GM23248 (cell line): Measurements from ENCODE around the gene PKNOX1.

Source experiments
- EZH2 ChIP-seq: fragments of 200-600 bp; sonication (generic); IDR thresholded peaks from 2 replicates; pipeline ENCODE4 v1.6.1; 2018; ENCODE audit warnings: antibody characterized with exemption, mild to moderate bottlenecking; ENCODE audit not compliant: insufficient read depth, poor library complexity, severe bottlenecking
- EZH2phosphoT487 ChIP-seq: fragments of 200-600 bp; sonication (generic); IDR thresholded peaks from 2 replicates; pipeline ENCODE4 v1.6.1; 2018; ENCODE audit warnings: antibody characterized with exemption, moderate library complexity, mild to moderate bottlenecking, low read depth; ENCODE audit not compliant: insufficient read depth

- TF ChIP-seq EZH2 (no peak), EZH2phosphoT487 (no peak)
Measured at GRCh38 chr21:43004926-43005325, 30.6 kb downstream of the PKNOX1 start.
